GM23338 (cell line): ENCODE data around the gene AK9.

Experiments
- EZH2 ChIP-seq: fragments of 200-600 bp; sonication (generic); IDR thresholded peaks from one replicate; pipeline ENCODE4 v1.8.0; 2017; ENCODE audit warnings: antibody characterized with exemption, mild to moderate bottlenecking, low read depth; ENCODE audit not compliant: unreplicated experiment
- TF ChIP-seq, protein P1 (sequence below), 2 experiments: fragments of 200-600 bp in 1 of 2; sonication (generic) in 1 of 2; conservative IDR thresholded peaks; 2 replicates each; pipeline versions ENCODE4 v1.5.1 to v1.6.1; 2016 to 2017; ENCODE audit warnings: antibody characterized with exemption in 2 of 2, low read depth in 2 of 2, mild to moderate bottlenecking in 2 of 2, moderate library complexity in 1 of 2

DNA sequence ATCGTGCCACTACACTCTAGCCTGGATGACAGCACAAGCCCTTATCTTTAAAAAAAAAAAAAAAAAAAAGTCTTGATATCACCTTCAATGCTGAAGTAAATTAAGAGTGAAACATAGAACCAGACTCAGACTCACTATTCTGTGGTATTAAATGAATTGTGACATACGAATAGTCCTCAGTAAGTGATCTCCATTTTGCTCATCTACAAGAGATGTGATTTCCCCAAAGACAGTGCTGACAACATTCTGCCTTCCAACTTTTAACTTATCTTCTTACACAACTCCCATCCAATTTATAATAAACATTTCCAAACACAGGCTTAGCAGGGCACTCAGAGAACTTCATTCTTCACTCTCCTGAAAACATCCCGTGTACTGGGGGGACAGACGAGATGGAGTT lies 216.0 kb downstream of the AK9 start:
- no peak for TF ChIP-seq EZH2
- TF ChIP-seq, protein P1, sequence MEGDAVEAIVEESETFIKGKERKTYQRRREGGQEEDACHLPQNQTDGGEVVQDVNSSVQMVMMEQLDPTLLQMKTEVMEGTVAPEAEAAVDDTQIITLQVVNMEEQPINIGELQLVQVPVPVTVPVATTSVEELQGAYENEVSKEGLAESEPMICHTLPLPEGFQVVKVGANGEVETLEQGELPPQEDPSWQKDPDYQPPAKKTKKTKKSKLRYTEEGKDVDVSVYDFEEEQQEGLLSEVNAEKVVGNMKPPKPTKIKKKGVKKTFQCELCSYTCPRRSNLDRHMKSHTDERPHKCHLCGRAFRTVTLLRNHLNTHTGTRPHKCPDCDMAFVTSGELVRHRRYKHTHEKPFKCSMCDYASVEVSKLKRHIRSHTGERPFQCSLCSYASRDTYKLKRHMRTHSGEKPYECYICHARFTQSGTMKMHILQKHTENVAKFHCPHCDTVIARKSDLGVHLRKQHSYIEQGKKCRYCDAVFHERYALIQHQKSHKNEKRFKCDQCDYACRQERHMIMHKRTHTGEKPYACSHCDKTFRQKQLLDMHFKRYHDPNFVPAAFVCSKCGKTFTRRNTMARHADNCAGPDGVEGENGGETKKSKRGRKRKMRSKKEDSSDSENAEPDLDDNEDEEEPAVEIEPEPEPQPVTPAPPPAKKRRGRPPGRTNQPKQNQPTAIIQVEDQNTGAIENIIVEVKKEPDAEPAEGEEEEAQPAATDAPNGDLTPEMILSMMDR (conservative IDR thresholded peaks at IDR 0.05; ENCODE audit: low read depth in 2 of 2) = no peak
